Astrocyte (in vitro differentiated cells and primary cell): ENCODE measurements around the gene PCBP3.

Source experiments
- EZH2 ChIP-seq: IDR thresholded peaks from 2 replicates; pipeline ENCODE4 v1.6.1; 2012; ENCODE audit warnings: mild to moderate bottlenecking, low read length, inconsistent platforms; ENCODE audit not compliant: insufficient read depth
- TF ChIP-seq, protein P1 (sequence below): IDR thresholded peaks from 2 replicates; pipeline ENCODE4 v1.5.1; 2011; ENCODE audit warnings: low read depth, mild to moderate bottlenecking, inconsistent platforms, low read length, moderate library complexity; ENCODE audit not compliant: insufficient read depth

DNA sequence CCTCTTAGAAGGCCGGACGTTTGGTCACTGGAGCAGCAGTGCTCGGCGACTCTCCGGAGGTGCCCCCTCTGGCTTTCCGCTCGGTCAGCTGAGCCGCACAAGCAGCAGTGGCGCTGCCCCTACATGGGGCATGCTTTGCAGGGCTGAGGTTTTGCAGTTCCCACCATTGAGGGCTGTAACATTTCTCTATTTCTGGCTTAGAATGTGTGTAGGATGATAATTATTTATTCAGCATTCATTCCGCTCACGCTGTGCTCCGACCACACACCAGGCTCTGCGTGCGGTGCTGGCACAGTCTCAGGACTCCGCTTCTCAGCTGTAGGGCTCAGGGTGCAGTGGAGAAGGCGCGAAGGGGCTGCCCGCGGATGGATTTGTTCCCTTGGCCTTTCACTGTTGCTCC lies 119.5 kb downstream of the PCBP3 start:
- TF ChIP-seq, protein P1, sequence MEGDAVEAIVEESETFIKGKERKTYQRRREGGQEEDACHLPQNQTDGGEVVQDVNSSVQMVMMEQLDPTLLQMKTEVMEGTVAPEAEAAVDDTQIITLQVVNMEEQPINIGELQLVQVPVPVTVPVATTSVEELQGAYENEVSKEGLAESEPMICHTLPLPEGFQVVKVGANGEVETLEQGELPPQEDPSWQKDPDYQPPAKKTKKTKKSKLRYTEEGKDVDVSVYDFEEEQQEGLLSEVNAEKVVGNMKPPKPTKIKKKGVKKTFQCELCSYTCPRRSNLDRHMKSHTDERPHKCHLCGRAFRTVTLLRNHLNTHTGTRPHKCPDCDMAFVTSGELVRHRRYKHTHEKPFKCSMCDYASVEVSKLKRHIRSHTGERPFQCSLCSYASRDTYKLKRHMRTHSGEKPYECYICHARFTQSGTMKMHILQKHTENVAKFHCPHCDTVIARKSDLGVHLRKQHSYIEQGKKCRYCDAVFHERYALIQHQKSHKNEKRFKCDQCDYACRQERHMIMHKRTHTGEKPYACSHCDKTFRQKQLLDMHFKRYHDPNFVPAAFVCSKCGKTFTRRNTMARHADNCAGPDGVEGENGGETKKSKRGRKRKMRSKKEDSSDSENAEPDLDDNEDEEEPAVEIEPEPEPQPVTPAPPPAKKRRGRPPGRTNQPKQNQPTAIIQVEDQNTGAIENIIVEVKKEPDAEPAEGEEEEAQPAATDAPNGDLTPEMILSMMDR: no peak
- TF ChIP-seq EZH2: no peak
